IMR-90 (cell line): ENCODE data around the gene TMEM92. TPM values are rescaled to one million over a fixed set of nuclear protein-coding genes. Genes with fewer than 3 reads are reported as not detected.

Experiments used
- ATAC-seq: fragments of 200-7000 bp; cut with Tn5 transposase; 2 replicates; pipeline ENCODE4 v1.9.1; 2020; ENCODE audit warnings: low read depth, mild to moderate bottlenecking, moderate library complexity
- BruUV-seq: library from RNA; stranded (reverse); fragments of 400-500 nt; replicated peaks from 2 replicates; lab custom pipeline; 2021; lab: Mats Ljungman, UMichigan
- CTCF ChIA-PET: fragments of 300-600 bp; formaldehyde crosslinking; extraction: SDS; loops from one replicate; lab custom pipeline; 2021; ENCODE audit warnings: antibody characterized with exemption; lab: Yijun Ruan, JAX
- POLR2A ChIA-PET: fragments of 300-600 bp; sonication (Branson Sonifier 250); formaldehyde crosslinking; loops from one replicate; lab custom pipeline; 2022; ENCODE audit warnings: antibody characterized with exemption; ENCODE audit not compliant: unreplicated experiment; lab: Charles Lee
- DNase-seq: peaks from one replicate; pipeline ENCODE4 v3.0.0; 2013
- H2AFZ ChIP-seq: replicated peaks from 2 replicates; pipeline ENCODE3; 2013; ENCODE audit warnings: low read length, mild to moderate bottlenecking; ENCODE audit not compliant: poor library complexity
- H2AK5ac ChIP-seq: 2 replicates; pipeline ENCODE4 v1.6.1; 2013; ENCODE audit warnings: low read depth, low read length, inconsistent platforms
- H2AK9ac ChIP-seq: replicated peaks from 2 replicates; pipeline ENCODE3; 2013; ENCODE audit warnings: mild to moderate bottlenecking, low read depth, low read length, moderate library complexity; ENCODE audit not compliant: poor library complexity
- H2BK120ac ChIP-seq: 2 replicates; pipeline ENCODE4 v1.6.1; 2013; ENCODE audit warnings: low read depth, low read length, inconsistent platforms
- H2BK15ac ChIP-seq: 3 replicates; pipeline ENCODE4 v1.6.1; 2013; ENCODE audit warnings: low read depth, low read length, inconsistent platforms
- H2BK20ac ChIP-seq: 2 replicates; pipeline ENCODE4 v1.6.1; 2013; ENCODE audit warnings: low read depth, mild to moderate bottlenecking, inconsistent platforms, low read length, moderate library complexity
- H2BK5ac ChIP-seq: 2 replicates; pipeline ENCODE4 v1.6.1; 2013; ENCODE audit warnings: mild to moderate bottlenecking, low read depth, low read length, inconsistent platforms; ENCODE audit not compliant: poor library complexity, severe bottlenecking
- H3K14ac ChIP-seq: replicated peaks from 2 replicates; pipeline ENCODE4 v1.6.1; 2013; ENCODE audit warnings: low read depth, low read length, inconsistent platforms
- H3K18ac ChIP-seq: 2 replicates; pipeline ENCODE4 v1.6.1; 2013; ENCODE audit warnings: low read depth, low read length, control low read depth
- H3K23ac ChIP-seq: 2 replicates; pipeline ENCODE4 v1.6.1; 2013; ENCODE audit warnings: low read depth, low read length, inconsistent platforms
- H3K27ac ChIP-seq: 2 replicates; pipeline ENCODE4 v1.5.1; 2013; ENCODE audit warnings: mild to moderate bottlenecking, control low read depth, low read length; ENCODE audit not compliant: insufficient read depth
- H3K27me3 ChIP-seq: 2 replicates; pipeline ENCODE4 v1.6.1; 2013; ENCODE audit warnings: low read length; ENCODE audit not compliant: control insufficient read depth, insufficient read depth
- H3K36me3 ChIP-seq: 2 replicates; pipeline ENCODE4 v1.6.1; 2013; ENCODE audit warnings: low read length, mixed read lengths; ENCODE audit not compliant: control insufficient read depth, insufficient read depth
- H3K4ac ChIP-seq: 2 replicates; pipeline ENCODE4 v1.6.1; 2013; ENCODE audit warnings: low read depth, low read length, inconsistent platforms
- H3K4me1 ChIP-seq: 2 replicates; pipeline ENCODE4 v1.6.1; 2013; ENCODE audit warnings: low read length, mixed read lengths; ENCODE audit not compliant: control insufficient read depth, insufficient read depth
- H3K4me2 ChIP-seq: 2 replicates; pipeline ENCODE4 v1.6.1; 2013; ENCODE audit warnings: low read depth, mild to moderate bottlenecking, control low read depth, low read length, moderate library complexity
- H3K4me3 ChIP-seq: 2 replicates; pipeline ENCODE4 v1.5.1; 2013; ENCODE audit warnings: low read depth, mild to moderate bottlenecking, control low read depth, low read length, moderate library complexity; ENCODE audit not compliant: insufficient read depth
- H3K56ac ChIP-seq: 2 replicates; pipeline ENCODE4 v1.6.1; 2013; ENCODE audit warnings: low read length, inconsistent platforms; ENCODE audit not compliant: insufficient read depth; ENCODE audit errors: extremely low read depth
- H3K79me1 ChIP-seq, 2 experiments: 2 replicates each; pipeline ENCODE4 v1.6.1; 2013; ENCODE audit warnings: low read length in 2 of 2, inconsistent platforms in 1 of 2, low read depth in 1 of 2
- H3K9ac ChIP-seq: 2 replicates; pipeline ENCODE4 v1.6.1; 2013; ENCODE audit warnings: low read depth, low read length, control low read depth
- H3K9me1 ChIP-seq: 2 replicates; pipeline ENCODE4 v1.6.1; 2013; ENCODE audit warnings: low read length, inconsistent platforms; ENCODE audit not compliant: insufficient read depth
- H3K9me3 ChIP-seq: 2 replicates; pipeline ENCODE4 v1.6.1; 2013; ENCODE audit warnings: low read length; ENCODE audit not compliant: control insufficient read depth, insufficient read depth
- H4K20me1 ChIP-seq: 2 replicates; pipeline ENCODE4 v1.6.1; 2013; ENCODE audit warnings: low read length, inconsistent platforms; ENCODE audit not compliant: insufficient read depth
- H4K5ac ChIP-seq: 2 replicates; pipeline ENCODE4 v1.6.1; 2013; ENCODE audit warnings: mild to moderate bottlenecking, low read depth, low read length, control low read depth
- H4K8ac ChIP-seq, 2 experiments: 2 replicates each; pipeline ENCODE4 v1.6.1; 2013; ENCODE audit warnings: low read depth in 2 of 2, low read length in 2 of 2, control low read depth in 1 of 2, inconsistent platforms in 1 of 2
- H4K91ac ChIP-seq: 2 replicates; pipeline ENCODE4 v1.6.1; 2013; ENCODE audit warnings: low read depth, low read length, inconsistent platforms; ENCODE audit not compliant: insufficient read depth
- CEBPB ChIP-seq: IDR thresholded peaks from 2 replicates; pipeline ENCODE4 v1.6.1; 2012; ENCODE audit warnings: low read depth, low read length, improper control_type of control experiment
- CTCF ChIP-seq: conservative IDR thresholded peaks from 2 replicates; pipeline ENCODE4 v1.5.1; 2012; ENCODE audit warnings: mild to moderate bottlenecking, low read depth, low read length, improper control_type of control experiment
- RFX5 ChIP-seq: IDR thresholded peaks from 2 replicates; pipeline ENCODE4 v1.8.0; 2012; ENCODE audit warnings: low read depth, mild to moderate bottlenecking, low read length, moderate library complexity
- WGBS, 2 experiments: methylation state at CpG; one replicate each; pipeline versions ENCODE4 v1.1.5 to v1.1.7; 2013; ENCODE audit warnings: missing lambda C conversion rate in 2 of 2; ENCODE audit not compliant: insufficient read length in 1 of 2; ENCODE audit errors: extremely low coverage in 2 of 2; 5-methylcytosine and 5-hydroxymethylcytosine counted together
- dilution Hi-C: fragments of 300-500 bp; cut with HindIII; formaldehyde crosslinking; loops from one replicate; pipeline ENCODE4 v1.14.3; 2018; ENCODE audit warnings: low sequenced_read_pairs; ENCODE audit not compliant: unreplicated experiment
- in situ Hi-C: fragments of 300-500 bp; cut with MboI; formaldehyde crosslinking; loops from 3 replicates; pipeline ENCODE4 v1.14.3; 2019; ENCODE audit warnings: low sequenced_read_pairs, inconsistent platforms, mixed read lengths
- intact Hi-C: fragments of 100-400 bp; cut with micrococcal nuclease; formaldehyde crosslinking; loops from 2 replicates; pipeline ENCODE4 v1.10.0; 2022
- polyA plus RNA-seq, 3 experiments: library from polyadenylated mRNA; depleted of rRNA; stranded (reverse); fragments of >200 nt; gene quantifications; 2 replicates each; pipeline ENCODE4 v1.2.3, GENCODE V29; 2012; ENCODE audit warnings: low replicate concordance in 1 of 3
- total RNA-seq: library from RNA; depleted of rRNA; stranded (reverse); fragments of >200 nt; gene quantifications from 2 replicates; pipeline ENCODE4 v1.2.3, GENCODE V29; 2012

TMEM92 gene
- total and polyA plus RNA-seq, 2 of the 4 experiments (the other 2 are of a cell fraction), result 0.18 to 1.7 TPM

- Histone ChIP-seq H4K5ac (peak overlapping the region; percentile 70), H2AFZ (peak overlapping the region; percentile 76), H2BK20ac (peak overlapping the region; percentile 91), H3K9ac (peak overlapping the region; percentile 51), H3K4me2 (peak overlapping the region; percentile 65), H4K20me1 (no peaks in the 10 kb centered on the region), H3K79me1 (no peaks in the 10 kb centered on the region), H3K56ac (peak overlapping the region; percentile 15; the same call in 1 of the 2 replicates), H2AK9ac (peak overlapping the region; percentile 63), H3K4ac (peak overlapping the region; percentile 97), H3K23ac (peak overlapping the region; percentile 89), H3K9me3 (no peaks in the 10 kb centered on the region), H3K27ac (peak overlapping the region; percentile 63), H4K8ac (peak overlapping the region; percentile 2 to 83; a peak in 3 of 4 replicates), H3K36me3 (no peaks in the 10 kb centered on the region), H3K4me3 (no peak overlapping the region), H2AK5ac (peak overlapping the region; percentile 76), H2BK5ac (peak overlapping the region; percentile 88), H4K91ac (peak overlapping the region; percentile 83), H2BK120ac (peak overlapping the region; percentile 95), H3K4me1 (peaks cover 15% of the 10 kb centered on the region), H3K18ac (peak overlapping the region; percentile 88), H3K14ac (peak overlapping the region; percentile 79), H3K27me3 (no peaks in the 10 kb centered on the region), H3K9me1 (peaks cover 12% of the 10 kb centered on the region), H2BK15ac (peak overlapping the region; percentile 54; the same call in 2 of the 3 replicates)
- no TSS peak for BruUV-seq
- ChIA-PET CTCF (interaction anchor here (0.6 to 1.2 kb wide), 2 partner anchors 28 to 92 kb away, joined by 3 to 4 read pairs; partner anchors contain the start of gene LRRC59), POLR2A (no interaction called here)
- in situ Hi-C loops, result loop anchor here (25.0 kb wide), 1 partner anchor 418 kb away; no protein-coding TSS in a partner anchor
- dilution Hi-C loops, result no loop called here
- TF ChIP-seq CTCF, result no peak
- 0 out of 2 replicates have a peak, but pooled peaks have one; percentile 5 for TF ChIP-seq RFX5
- peak; percentile 90 for TF ChIP-seq CEBPB
- DNase-seq, result peak; percentile 79
- intact Hi-C loops, result loop anchor here (10.0 kb wide), 1 partner anchor 270 kb away; no protein-coding TSS in a partner anchor
- ATAC-seq, result peak; percentile 85
- WGBS, 2 experiments, result 0% methylated on average over 2 of the region's 7 CpGs; no CpG with 5 or more reads in 1 of the 2 experiments
Measured at GRCh38 chr17:50304781-50305404, 30.6 kb downstream of the TMEM92 start.
